H1 (cell line): ENCODE results near the gene IFNA7.
"Not testable (repeated sequence)": the region's sequence is repeated elsewhere in the genome, so short reads cannot be mapped to it uniquely, and the experiment has no call there.

Experiments
- CHD2 ChIP-seq: IDR thresholded peaks from 2 replicates; pipeline ENCODE4 v1.6.1; 2012; ENCODE audit warnings: low read length, improper control_type of control experiment
- CTCF ChIP-seq, 3 experiments: IDR thresholded peaks; 1 replicate in 2 of 3; 2 replicates in 1 of 3; pipeline versions ENCODE4 v1.5.1 to v1.6.1; 2011; ENCODE audit warnings: low read length in 3 of 3, mild to moderate bottlenecking in 3 of 3, inconsistent platforms in 2 of 3, low read depth in 1 of 3, moderate library complexity in 1 of 3; ENCODE audit not compliant: insufficient read depth in 1 of 3; ENCODE audit errors: control extremely low read depth in 1 of 3
- EGR1 ChIP-seq: IDR thresholded peaks from 2 replicates; pipeline ENCODE4 v1.6.1; 2011; ENCODE audit warnings: low read depth, low read length, borderline replicate concordance
- EP300 ChIP-seq, 2 experiments: IDR thresholded peaks; 1 replicate in 1 of 2; 2 replicates in 1 of 2; pipeline ENCODE4 v1.6.1; 2011 to 2012; ENCODE audit warnings: low read depth in 2 of 2, low read length in 2 of 2, mild to moderate bottlenecking in 2 of 2, borderline replicate concordance in 1 of 2, inconsistent platforms in 1 of 2, moderate library complexity in 1 of 2
- GABPA ChIP-seq: IDR thresholded peaks from 2 replicates; pipeline ENCODE4 v1.6.1; 2011; ENCODE audit warnings: mild to moderate bottlenecking, low read length, moderate library complexity, borderline replicate concordance; ENCODE audit not compliant: insufficient read depth
- HDAC6 ChIP-seq: IDR thresholded peaks from one replicate; pipeline ENCODE4 v1.7.1; 2012; ENCODE audit warnings: low read depth, mild to moderate bottlenecking, inconsistent platforms, low read length, moderate library complexity
- POLR2A ChIP-seq, 2 experiments: IDR thresholded peaks; 1 replicate in 1 of 2; 2 replicates in 1 of 2; pipeline ENCODE4 v1.6.1; 2011; ENCODE audit warnings: low read depth in 2 of 2, low read length in 2 of 2, mild to moderate bottlenecking in 2 of 2; ENCODE audit errors: control extremely low read depth in 1 of 2
- POLR2AphosphoS5 ChIP-seq: IDR thresholded peaks from 2 replicates; pipeline ENCODE4 v1.6.1; 2011; ENCODE audit warnings: low read depth, low read length
- RFX5 ChIP-seq: IDR thresholded peaks from 2 replicates; pipeline ENCODE4 v1.6.1; 2011; ENCODE audit warnings: low read depth, low read length, improper control_type of control experiment, borderline replicate concordance
- SRF ChIP-seq: IDR thresholded peaks from 2 replicates; pipeline ENCODE4 v1.6.1; 2011; ENCODE audit warnings: mild to moderate bottlenecking, low read depth, low read length, moderate library complexity
- SUZ12 ChIP-seq: fragments of 200-600 bp; sonication (generic); IDR thresholded peaks from 2 replicates; pipeline ENCODE4 v1.6.1; 2012; ENCODE audit warnings: mild to moderate bottlenecking, inconsistent platforms, low read length, moderate library complexity, mixed read lengths
- TBP ChIP-seq: IDR thresholded peaks from 2 replicates; pipeline ENCODE4 v1.6.1; 2011; ENCODE audit warnings: low read depth, low read length, improper control_type of control experiment

- not testable (repeated sequence) for TF ChIP-seq CTCF (IDR thresholded peaks at IDR 0.05; ENCODE audit: control extremely low read depth in 1 of 3, insufficient read depth in 1 of 3, low read depth in 1 of 3, low read length in 3 of 3); HDAC6; EGR1; GABPA; POLR2A (IDR thresholded peaks at IDR 0.05; ENCODE audit: control extremely low read depth in 1 of 2, low read depth in 2 of 2, low read length in 2 of 2); SRF; EP300 (IDR thresholded peaks at IDR 0.05; ENCODE audit: borderline replicate concordance in 1 of 2, low read depth in 2 of 2, low read length in 2 of 2); RFX5; TBP; CHD2; POLR2AphosphoS5; SUZ12
Observed at GRCh38 chr9:21166560-21166959, 35.4 kb downstream of the IFNA7 start, which contains the start of gene IFNA21.
